Astrocyte (in vitro differentiated cells and primary cell): ENCODE data around the gene MYLK2.

ENCODE experiments used
- EZH2 ChIP-seq: IDR thresholded peaks from 2 replicates; pipeline ENCODE4 v1.6.1; 2012; ENCODE audit warnings: mild to moderate bottlenecking, low read length, inconsistent platforms; ENCODE audit not compliant: insufficient read depth
- TF ChIP-seq, protein P1 (sequence below): IDR thresholded peaks from 2 replicates; pipeline ENCODE4 v1.5.1; 2011; ENCODE audit warnings: low read depth, mild to moderate bottlenecking, inconsistent platforms, low read length, moderate library complexity; ENCODE audit not compliant: insufficient read depth

DNA sequence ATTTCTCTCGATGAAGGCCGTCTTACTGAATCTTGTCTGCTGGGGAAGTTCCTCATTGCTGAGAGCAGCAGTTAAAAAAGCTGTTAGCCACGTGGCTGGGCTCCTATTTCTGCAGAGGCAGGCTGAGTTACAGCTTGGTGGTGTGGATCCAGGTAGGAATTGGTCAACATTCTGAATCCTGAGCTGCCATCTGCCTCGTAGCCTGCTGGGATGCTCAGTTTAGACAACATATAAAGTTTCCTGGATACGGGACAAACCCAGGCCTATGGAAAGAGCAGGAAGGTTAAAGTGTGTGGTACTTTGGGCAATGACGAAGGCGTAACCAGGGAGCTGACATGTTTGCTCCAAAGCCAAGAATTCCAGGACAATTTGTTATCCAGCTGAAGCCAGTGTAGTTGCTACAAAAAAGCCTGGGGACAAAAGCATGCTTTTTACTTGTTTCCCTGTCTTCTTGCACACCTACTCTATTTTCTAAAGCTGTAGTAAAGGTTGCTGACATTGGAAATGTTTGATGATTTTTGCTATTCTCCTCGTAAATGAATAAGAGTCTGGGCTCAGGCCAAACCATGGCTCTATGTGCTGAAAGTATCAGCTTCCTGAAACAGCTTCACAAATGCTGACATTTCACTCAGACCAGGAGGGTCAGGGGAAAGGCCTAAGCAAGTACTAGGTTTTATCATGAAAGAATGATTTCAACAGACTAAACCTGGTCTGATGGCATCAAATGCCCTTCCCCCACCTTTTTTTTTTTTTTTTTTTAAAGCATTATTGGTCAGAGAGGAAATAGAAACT, 12.4 kb upstream of the MYLK2 start:
- TF ChIP-seq, protein P1, sequence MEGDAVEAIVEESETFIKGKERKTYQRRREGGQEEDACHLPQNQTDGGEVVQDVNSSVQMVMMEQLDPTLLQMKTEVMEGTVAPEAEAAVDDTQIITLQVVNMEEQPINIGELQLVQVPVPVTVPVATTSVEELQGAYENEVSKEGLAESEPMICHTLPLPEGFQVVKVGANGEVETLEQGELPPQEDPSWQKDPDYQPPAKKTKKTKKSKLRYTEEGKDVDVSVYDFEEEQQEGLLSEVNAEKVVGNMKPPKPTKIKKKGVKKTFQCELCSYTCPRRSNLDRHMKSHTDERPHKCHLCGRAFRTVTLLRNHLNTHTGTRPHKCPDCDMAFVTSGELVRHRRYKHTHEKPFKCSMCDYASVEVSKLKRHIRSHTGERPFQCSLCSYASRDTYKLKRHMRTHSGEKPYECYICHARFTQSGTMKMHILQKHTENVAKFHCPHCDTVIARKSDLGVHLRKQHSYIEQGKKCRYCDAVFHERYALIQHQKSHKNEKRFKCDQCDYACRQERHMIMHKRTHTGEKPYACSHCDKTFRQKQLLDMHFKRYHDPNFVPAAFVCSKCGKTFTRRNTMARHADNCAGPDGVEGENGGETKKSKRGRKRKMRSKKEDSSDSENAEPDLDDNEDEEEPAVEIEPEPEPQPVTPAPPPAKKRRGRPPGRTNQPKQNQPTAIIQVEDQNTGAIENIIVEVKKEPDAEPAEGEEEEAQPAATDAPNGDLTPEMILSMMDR, result no peak
- TF ChIP-seq EZH2, result no peak
